ENCODE results near the gene RBM24. TPM values are rescaled to one million over a fixed set of nuclear protein-coding genes. Genes with fewer than 3 reads are reported as not detected.

RBM24 gene
- total and polyA plus RNA-seq, 9 of the 15 experiments (the other 6 are each of a cell fraction or from before 2014, with no cell fraction given), result not detected

DNA sequence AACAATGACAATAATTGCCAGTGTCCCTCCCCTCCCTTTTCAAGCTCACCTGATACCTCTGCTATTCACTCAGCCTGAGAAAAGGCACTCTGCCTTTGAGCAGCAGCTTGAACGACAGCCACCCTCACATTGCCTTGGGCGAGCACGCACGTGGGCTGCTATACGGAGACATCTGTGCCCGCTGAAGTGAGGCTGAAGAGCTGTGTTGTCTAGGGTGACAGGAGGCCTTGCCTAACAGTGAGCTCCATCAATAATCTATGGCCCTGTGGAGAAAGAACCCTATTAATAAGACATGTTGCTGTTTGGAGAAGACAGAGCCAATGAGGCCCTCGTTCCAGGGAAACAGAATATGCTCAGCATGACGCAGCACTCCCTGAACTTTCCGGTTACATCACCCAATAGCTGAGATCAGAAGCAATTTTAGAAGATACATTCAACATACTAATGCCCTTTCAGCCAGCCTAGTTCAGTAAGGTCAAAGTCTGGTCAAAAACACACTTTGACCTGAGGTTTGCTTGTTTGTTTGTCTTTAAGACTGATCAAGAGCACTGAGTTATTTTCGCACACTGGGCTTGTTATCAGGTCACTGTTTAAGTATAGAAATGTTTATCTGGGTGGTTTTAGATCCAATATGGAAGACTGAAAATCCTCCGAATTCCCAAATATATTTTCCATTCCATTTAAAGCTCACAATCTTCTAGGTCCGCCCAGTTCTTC, 30.6 kb downstream of the RBM24 start (continued):
- TF ChIP-seq ZNF511 (CRISPR knock-in tag; IDR thresholded peaks at IDR 0.05) (0 out of 2 replicates have a peak, but pooled peaks have one; percentile 39), ZNF785 (CRISPR knock-in tag; IDR thresholded peaks at IDR 0.05) (no peak), ZNF175 (CRISPR knock-in tag; IDR thresholded peaks at IDR 0.05; ENCODE audit: low read depth) (peak; percentile 92), CHCHD3 (CRISPR knock-in tag; IDR thresholded peaks at IDR 0.05) (no peak), ZNF165 (CRISPR knock-in tag; IDR thresholded peaks at IDR 0.05; ENCODE audit: borderline replicate concordance) (no peak), HCFC1 (IDR thresholded peaks at IDR 0.05; ENCODE audit: low read depth, low read length) (no peak), POLR2H (tag; IDR thresholded peaks at IDR 0.05; ENCODE audit: low read depth) (no peak; the same call in 1 of the 2 replicates), HDAC8 (tag; IDR thresholded peaks at IDR 0.05) (peak; percentile 79; the same call in 1 of the 2 replicates), RFX1 (IDR thresholded peaks at IDR 0.05) (no peak), MCM7 (IDR thresholded peaks at IDR 0.05) (no peak), ZC3H11A (IDR thresholded peaks at IDR 0.05; ENCODE audit: low read depth, low read length) (no peak), FOXJ3 (CRISPR knock-in tag; IDR thresholded peaks at IDR 0.05) (no peak), SRSF3 (IDR thresholded peaks at IDR 0.05; ENCODE audit: insufficient read depth, low read length) (no peak), ID3 (CRISPR knock-in tag; IDR thresholded peaks at IDR 0.05) (no peak), ID3 (tag; IDR thresholded peaks at IDR 0.05) (no peak), ZNF23 (CRISPR knock-in tag; IDR thresholded peaks at IDR 0.05) (no peak), SREBF2 (CRISPR knock-in tag; IDR thresholded peaks at IDR 0.05) (no peak), ZNF398 (CRISPR knock-in tag; IDR thresholded peaks at IDR 0.05) (no peak), CSDE1 (IDR thresholded peaks at IDR 0.05) (no peak), THAP7 (CRISPR knock-in tag; IDR thresholded peaks at IDR 0.05) (no peak), E2F3 (CRISPR knock-in tag; IDR thresholded peaks at IDR 0.05) (no peak), SMAD4 (CRISPR knock-in tag; conservative IDR thresholded peaks at IDR 0.05) (peak; percentile 54; the same call in 1 of the 2 replicates)
- TF ChIP-seq, protein P1, sequence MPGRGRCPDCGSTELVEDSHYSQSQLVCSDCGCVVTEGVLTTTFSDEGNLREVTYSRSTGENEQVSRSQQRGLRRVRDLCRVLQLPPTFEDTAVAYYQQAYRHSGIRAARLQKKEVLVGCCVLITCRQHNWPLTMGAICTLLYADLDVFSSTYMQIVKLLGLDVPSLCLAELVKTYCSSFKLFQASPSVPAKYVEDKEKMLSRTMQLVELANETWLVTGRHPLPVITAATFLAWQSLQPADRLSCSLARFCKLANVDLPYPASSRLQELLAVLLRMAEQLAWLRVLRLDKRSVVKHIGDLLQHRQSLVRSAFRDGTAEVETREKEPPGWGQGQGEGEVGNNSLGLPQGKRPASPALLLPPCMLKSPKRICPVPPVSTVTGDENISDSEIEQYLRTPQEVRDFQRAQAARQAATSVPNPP (IDR thresholded peaks at IDR 0.05; ENCODE audit: borderline replicate concordance, insufficient read depth, insufficient read length), result no peak
